ENCODE data around the gene PLD4.

The PLD4 gene

DNA sequence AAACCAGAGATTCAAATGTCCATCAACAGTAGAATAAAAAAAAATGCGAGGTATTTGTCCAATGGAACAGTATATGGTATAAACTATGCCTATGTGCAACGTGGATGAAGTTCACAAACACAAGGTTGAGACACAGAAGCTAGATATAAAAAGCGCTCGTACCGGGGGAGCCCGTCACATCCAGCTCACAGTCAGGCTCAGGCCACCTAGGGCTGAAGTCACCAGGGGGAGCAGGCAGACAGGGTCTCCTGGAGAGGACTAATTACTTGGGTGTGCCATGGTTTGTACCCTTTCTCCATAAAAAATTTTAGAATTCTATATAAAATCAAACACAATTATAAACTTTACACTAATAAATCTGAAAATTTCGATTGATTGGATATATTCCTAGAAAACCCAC, 39.9 kb downstream of the PLD4 start:
- Histone ChIP-seq H3K14ac (ENCODE audit: low read length in 2 of 2) (no peak overlapping the region), H3K4me1 (ENCODE audit: control insufficient read depth, insufficient read depth, low read depth, low read length) (peaks cover 40% of the 10 kb centered on the region), H3K18ac (ENCODE audit: low read depth in 1 of 2, low read length in 2 of 2) (no peak overlapping the region), H3K9ac (ENCODE audit: low read length) (no peak overlapping the region), H2BK120ac (ENCODE audit: low read depth, low read length) (no peak overlapping the region), H3K27me3 (ENCODE audit: control insufficient read depth in 1 of 2, insufficient read depth in 1 of 2, low read length in 2 of 2) (no peaks in the 10 kb centered on the region), H3K23ac (ENCODE audit: low read length in 2 of 2) (no peak overlapping the region), H2BK15ac (ENCODE audit: low read depth, poor library complexity, severe bottlenecking) (no peak overlapping the region), H3K4me2 (ENCODE audit: low read length, poor library complexity, severe bottlenecking) (no peak overlapping the region), H3K9me3 (ENCODE audit: control insufficient read depth, low read length) (no peaks in the 10 kb centered on the region), H4K8ac (ENCODE audit: low read length) (no peak overlapping the region), H2AFZ (ENCODE audit: low read depth, low read length) (no peak overlapping the region), H3K79me1 (replicated peaks; ENCODE audit: low read length, poor library complexity, severe bottlenecking) (peaks cover 29% of the 10 kb centered on the region), H3K4ac (ENCODE audit: low read depth in 1 of 2, low read length in 2 of 2) (no peak overlapping the region), H3K27ac (ENCODE audit: low read length, poor library complexity, severe bottlenecking) (no peak overlapping the region), H2BK5ac (ENCODE audit: low read depth, low read length, poor library complexity, severe bottlenecking) (no peak overlapping the region), H4K91ac (ENCODE audit: low read length) (no peak overlapping the region), H3K36me3 (ENCODE audit: control insufficient read depth in 1 of 2, insufficient read depth in 2 of 2, low read depth in 1 of 2, low read length in 2 of 2) (peaks cover 17 to 55% of the 10 kb centered on the region in 2 experiments), H3K4me3 (ENCODE audit: insufficient read depth in 1 of 2, low read depth in 1 of 2, low read length in 2 of 2) (no peak overlapping the region), H2AK5ac (ENCODE audit: low read length, severe bottlenecking) (peak overlapping the region; percentile 34), H2BK12ac (ENCODE audit: low read length in 2 of 2) (no peak overlapping the region)
- DNase-seq: no peak
- 92% methylated on average over 7 of the region's 7 CpGs for WGBS

DNA sequence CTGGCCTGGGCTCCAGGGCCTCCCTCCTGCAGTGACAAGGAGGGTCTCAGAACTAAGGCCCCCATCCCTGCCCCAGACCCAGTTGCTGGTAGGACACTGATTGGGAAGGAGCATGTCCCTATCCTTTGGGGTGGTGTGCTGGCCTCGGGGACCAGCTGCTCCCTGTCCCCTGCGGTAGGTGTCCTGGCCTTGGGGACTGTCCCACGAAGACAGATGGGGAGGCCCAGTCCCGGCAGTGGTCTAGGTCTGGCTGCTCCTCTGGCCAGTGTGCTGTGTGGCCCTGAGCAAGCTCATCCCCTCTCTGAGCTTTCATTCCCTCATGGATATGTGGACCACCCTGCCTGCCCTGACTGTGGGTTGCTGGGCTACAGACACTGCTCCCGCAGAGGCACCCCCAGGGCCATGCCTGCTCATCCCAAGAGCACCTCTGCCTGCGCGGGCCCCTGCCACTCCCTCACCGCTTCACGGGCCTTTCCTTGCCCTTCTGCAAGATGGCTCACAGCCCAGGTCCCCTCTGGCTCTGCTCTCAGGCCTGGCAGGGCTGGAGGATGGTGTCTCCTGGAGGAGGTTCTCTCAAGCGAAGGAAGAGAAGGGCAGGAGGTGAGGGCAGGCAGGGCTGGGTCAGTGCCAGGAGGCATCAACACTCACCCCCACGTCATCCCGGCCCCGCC, 41.0 kb downstream of the PLD4 start:
- H3K27me3 ChIP-seq (ENCODE audit: control insufficient read depth in 1 of 2, insufficient read depth in 1 of 2, low read length in 2 of 2): no peaks in the 10 kb centered on the region
- no peak overlapping the region for H3K27ac ChIP-seq (ENCODE audit: low read length, poor library complexity, severe bottlenecking)
- peaks cover 17 to 43% of the 10 kb centered on the region in 2 experiments for H3K36me3 ChIP-seq (ENCODE audit: control insufficient read depth in 1 of 2, insufficient read depth in 2 of 2, low read depth in 1 of 2, low read length in 2 of 2)
- no peak for DNase-seq
- no peak overlapping the region for H3K18ac ChIP-seq (ENCODE audit: low read depth in 1 of 2, low read length in 2 of 2)
- H3K79me1 ChIP-seq (replicated peaks; ENCODE audit: low read length, poor library complexity, severe bottlenecking): peaks cover 29% of the 10 kb centered on the region
- no peak overlapping the region for H3K4ac ChIP-seq (ENCODE audit: low read depth in 1 of 2, low read length in 2 of 2)
- no peak overlapping the region for H3K9ac ChIP-seq (ENCODE audit: low read length)
- H2BK15ac ChIP-seq (ENCODE audit: low read depth, poor library complexity, severe bottlenecking): no peak overlapping the region
- no peak overlapping the region for H2AFZ ChIP-seq (ENCODE audit: low read depth, low read length)
- H3K9me3 ChIP-seq (ENCODE audit: control insufficient read depth, low read length): no peaks in the 10 kb centered on the region
- no peak overlapping the region for H2AK5ac ChIP-seq (ENCODE audit: low read length, severe bottlenecking)
- H4K91ac ChIP-seq (ENCODE audit: low read length): no peak overlapping the region
- no peak overlapping the region for H2BK5ac ChIP-seq (ENCODE audit: low read depth, low read length, poor library complexity, severe bottlenecking)
- 97% methylated on average over 13 of the region's 13 CpGs for WGBS
- H3K4me1 ChIP-seq (ENCODE audit: control insufficient read depth, insufficient read depth, low read depth, low read length): peaks cover 51% of the 10 kb centered on the region
- no peak overlapping the region for H3K14ac ChIP-seq (ENCODE audit: low read length in 2 of 2)
- H3K4me3 ChIP-seq (ENCODE audit: insufficient read depth in 1 of 2, low read depth in 1 of 2, low read length in 2 of 2): no peak overlapping the region
- H3K4me2 ChIP-seq (ENCODE audit: low read length, poor library complexity, severe bottlenecking): no peak overlapping the region
- H2BK120ac ChIP-seq (ENCODE audit: low read depth, low read length): no peak overlapping the region
- H3K23ac ChIP-seq (ENCODE audit: low read length in 2 of 2): no peak overlapping the region
- H2BK12ac ChIP-seq (ENCODE audit: low read length in 2 of 2): no peak overlapping the region
- no peak overlapping the region for H4K8ac ChIP-seq (ENCODE audit: low read length)

DNA sequence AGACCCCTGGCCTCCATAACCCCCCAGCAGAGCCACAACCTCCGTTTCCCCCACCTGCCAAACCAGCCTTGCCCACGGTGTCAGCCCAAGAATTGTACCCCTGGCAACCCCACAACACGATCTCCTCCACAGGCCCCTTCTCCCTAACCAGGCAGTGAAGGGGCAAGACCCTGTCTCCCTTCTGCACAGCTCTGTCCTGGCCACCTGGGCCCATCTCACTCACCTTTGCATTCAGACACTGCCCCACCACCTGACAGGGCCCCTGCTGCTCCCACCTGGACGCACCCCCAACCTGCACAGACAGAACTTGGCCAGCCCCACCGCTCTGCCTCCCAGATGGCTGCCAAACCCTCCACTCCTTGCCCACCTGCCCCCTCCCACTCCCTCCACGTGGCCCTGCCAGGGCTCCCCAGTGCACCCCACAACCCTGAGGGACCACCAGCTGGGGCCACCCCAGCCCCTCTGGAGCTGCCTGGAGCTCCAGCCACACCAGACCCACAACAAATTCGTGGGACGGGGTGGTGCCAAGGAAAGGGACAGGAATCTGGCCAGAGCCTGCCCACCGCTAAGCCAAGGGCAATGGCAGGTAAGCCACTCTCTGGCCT, 41.7 kb downstream of the PLD4 start:
- Histone ChIP-seq H3K4me2 (ENCODE audit: low read length, poor library complexity, severe bottlenecking) (no peak overlapping the region), H2AFZ (ENCODE audit: low read depth, low read length) (no peak overlapping the region), H4K8ac (ENCODE audit: low read length) (no peak overlapping the region), H4K91ac (ENCODE audit: low read length) (no peak overlapping the region), H2BK12ac (ENCODE audit: low read length in 2 of 2) (peak overlapping the region in 1 of 2 experiments; percentile 49), H3K9me3 (ENCODE audit: control insufficient read depth, low read length) (no peaks in the 10 kb centered on the region), H3K27me3 (ENCODE audit: control insufficient read depth in 1 of 2, insufficient read depth in 1 of 2, low read length in 2 of 2) (no peaks in the 10 kb centered on the region), H3K4ac (ENCODE audit: low read depth in 1 of 2, low read length in 2 of 2) (no peak overlapping the region), H2BK120ac (ENCODE audit: low read depth, low read length) (no peak overlapping the region), H3K4me1 (ENCODE audit: control insufficient read depth, insufficient read depth, low read depth, low read length) (peaks cover 57% of the 10 kb centered on the region), H3K4me3 (ENCODE audit: insufficient read depth in 1 of 2, low read depth in 1 of 2, low read length in 2 of 2) (peak overlapping the region in 1 of 2 experiments; percentile 98), H2AK5ac (ENCODE audit: low read length, severe bottlenecking) (no peak overlapping the region), H3K14ac (ENCODE audit: low read length in 2 of 2) (peak overlapping the region in 1 of 2 experiments; percentile 0), H2BK5ac (ENCODE audit: low read depth, low read length, poor library complexity, severe bottlenecking) (no peak overlapping the region), H2BK15ac (ENCODE audit: low read depth, poor library complexity, severe bottlenecking) (no peak overlapping the region), H3K23ac (ENCODE audit: low read length in 2 of 2) (peak overlapping the region in 1 of 2 experiments; percentile 51), H3K79me1 (replicated peaks; ENCODE audit: low read length, poor library complexity, severe bottlenecking) (peaks cover 29% of the 10 kb centered on the region), H3K27ac (ENCODE audit: low read length, poor library complexity, severe bottlenecking) (no peak overlapping the region), H3K36me3 (ENCODE audit: control insufficient read depth in 1 of 2, insufficient read depth in 2 of 2, low read depth in 1 of 2, low read length in 2 of 2) (peaks cover 17 to 40% of the 10 kb centered on the region in 2 experiments), H3K9ac (ENCODE audit: low read length) (peak overlapping the region; percentile 91), H3K18ac (ENCODE audit: low read depth in 1 of 2, low read length in 2 of 2) (no peak overlapping the region)
- no peak for DNase-seq
- WGBS: 86% methylated on average over 9 of the region's 9 CpGs

DNA sequence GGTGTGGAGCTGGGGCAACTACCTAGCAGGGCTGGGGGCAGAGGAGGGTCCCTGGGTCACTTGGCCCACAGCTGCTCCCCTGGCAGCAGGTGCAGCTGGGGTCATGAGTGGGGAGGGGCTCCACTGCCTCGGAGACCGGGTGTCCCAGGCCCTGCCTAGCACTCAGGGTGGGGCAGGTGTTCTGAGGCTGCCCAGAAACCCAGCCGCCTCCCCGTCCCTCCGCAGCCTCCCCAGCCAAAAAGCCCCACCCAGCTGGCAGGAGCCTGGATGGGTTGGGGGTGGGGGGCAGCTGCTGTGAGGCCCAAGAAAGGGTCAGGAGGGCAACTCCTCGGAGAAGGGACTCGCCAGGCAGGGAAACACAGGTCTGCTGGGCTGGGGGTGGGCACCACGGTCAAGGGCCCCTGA, 42.3 kb downstream of the PLD4 start:
- Histone ChIP-seq H2BK120ac (ENCODE audit: low read depth, low read length) (no peak overlapping the region), H3K79me1 (replicated peaks; ENCODE audit: low read length, poor library complexity, severe bottlenecking) (peaks cover 26% of the 10 kb centered on the region)

More for the DNA sequence above, 42.3 kb downstream of the PLD4 start:
- Histone ChIP-seq H3K4ac (ENCODE audit: low read depth in 1 of 2, low read length in 2 of 2) (peak overlapping the region in 1 of 2 experiments; percentile 73), H3K27ac (ENCODE audit: low read length, poor library complexity, severe bottlenecking) (no peak overlapping the region), H4K91ac (ENCODE audit: low read length) (no peak overlapping the region), H3K36me3 (ENCODE audit: control insufficient read depth in 1 of 2, insufficient read depth in 2 of 2, low read depth in 1 of 2, low read length in 2 of 2) (peaks cover 17 to 35% of the 10 kb centered on the region in 2 experiments), H3K27me3 (ENCODE audit: control insufficient read depth in 1 of 2, insufficient read depth in 1 of 2, low read length in 2 of 2) (no peaks in the 10 kb centered on the region), H3K18ac (ENCODE audit: low read depth in 1 of 2, low read length in 2 of 2) (peak overlapping the region in 1 of 2 experiments; percentile 98), H3K4me3 (ENCODE audit: insufficient read depth in 1 of 2, low read depth in 1 of 2, low read length in 2 of 2) (peak overlapping the region in 1 of 2 experiments; percentile 98), H3K9ac (ENCODE audit: low read length) (peak overlapping the region; percentile 91), H2BK15ac (ENCODE audit: low read depth, poor library complexity, severe bottlenecking) (no peak overlapping the region), H3K14ac (ENCODE audit: low read length in 2 of 2) (peak overlapping the region in 1 of 2 experiments; percentile 97), H2BK5ac (ENCODE audit: low read depth, low read length, poor library complexity, severe bottlenecking) (no peak overlapping the region), H3K4me2 (ENCODE audit: low read length, poor library complexity, severe bottlenecking) (peak overlapping the region; percentile 82), H3K4me1 (ENCODE audit: control insufficient read depth, insufficient read depth, low read depth, low read length) (peaks cover 64% of the 10 kb centered on the region), H2AK5ac (ENCODE audit: low read length, severe bottlenecking) (peak overlapping the region; percentile 27), H2AFZ (ENCODE audit: low read depth, low read length) (no peak overlapping the region), H2BK12ac (ENCODE audit: low read length in 2 of 2) (peak overlapping the region in 1 of 2 experiments; percentile 97), H3K23ac (ENCODE audit: low read length in 2 of 2) (no peak overlapping the region), H3K9me3 (ENCODE audit: control insufficient read depth, low read length) (no peaks in the 10 kb centered on the region), H4K8ac (ENCODE audit: low read length) (no peak overlapping the region)
- no peak for DNase-seq
- WGBS: 52% methylated on average over 6 of the region's 8 CpGs
